Neural progenitor cell (in vitro differentiated cells): ENCODE results near the gene ERO1B. TPM values are rescaled to one million over a fixed set of nuclear protein-coding genes. Genes with fewer than 3 reads are reported as not detected.

Experiments used
- DNase-seq: peaks from one replicate; pipeline ENCODE4 v3.0.0-alpha.2; 2016; ENCODE audit warnings: low spot score
- H2AFZ ChIP-seq: fragments of 200-600 bp; sonication (generic); replicated peaks from 2 replicates; pipeline ENCODE4 v1.6.1; 2016; ENCODE audit warnings: antibody characterized with exemption
- H3F3A ChIP-seq: fragments of 200-600 bp; sonication (generic); 2 replicates; pipeline ENCODE4 v1.6.1; 2016; ENCODE audit warnings: antibody characterized with exemption, low read depth
- H3K27ac ChIP-seq: fragments of 200-600 bp; sonication (generic); 2 replicates; pipeline ENCODE4 v1.5.1; 2016; ENCODE audit warnings: mild to moderate bottlenecking
- H3K27me3 ChIP-seq: fragments of 200-600 bp; sonication (generic); 2 replicates; pipeline ENCODE4 v1.6.1; 2016; ENCODE audit warnings: mild to moderate bottlenecking, moderate library complexity
- H3K36me3 ChIP-seq: fragments of 200-600 bp; sonication (generic); 2 replicates; pipeline ENCODE4 v1.5.1; 2016
- H3K4me1 ChIP-seq: fragments of 200-600 bp; sonication (generic); 2 replicates; pipeline ENCODE4 v1.6.1; 2016; ENCODE audit warnings: mixed run types
- H3K4me2 ChIP-seq: fragments of 200-600 bp; sonication (generic); 2 replicates; pipeline ENCODE4 v1.6.1; 2016
- H3K4me3 ChIP-seq: fragments of 200-600 bp; sonication (generic); 2 replicates; pipeline ENCODE4 v1.5.1; 2016
- H3K79me2 ChIP-seq: fragments of 200-600 bp; sonication (generic); 2 replicates; pipeline ENCODE4 v1.6.1; 2016; ENCODE audit warnings: low read depth
- H3K9ac ChIP-seq: fragments of 200-600 bp; sonication (generic); 2 replicates; pipeline ENCODE4 v1.6.1; 2016
- H3K9me3 ChIP-seq: fragments of 200-600 bp; sonication (generic); 2 replicates; pipeline ENCODE4 v1.5.1; 2016; ENCODE audit warnings: low read depth
- H4K20me1 ChIP-seq: fragments of 200-600 bp; sonication (generic); 2 replicates; pipeline ENCODE4 v1.6.1; 2016; ENCODE audit warnings: low read depth
- H3K27ac Mint-ChIP-seq: 3 replicates; pipeline ENCODE4 v1.8.0; 2021; ENCODE audit warnings: mixed read lengths
- H3K27me3 Mint-ChIP-seq: 2 replicates; pipeline ENCODE4 v1.8.0; 2022; ENCODE audit warnings: low read depth, mild to moderate bottlenecking, inconsistent platforms, moderate library complexity, mixed read lengths; ENCODE audit not compliant: insufficient read depth
- H3K36me3 Mint-ChIP-seq: 3 replicates; pipeline ENCODE4 v1.8.0; 2021; ENCODE audit warnings: mixed read lengths
- H3K4me1 Mint-ChIP-seq: 3 replicates; pipeline ENCODE4 v1.8.0; 2021; ENCODE audit warnings: mixed read lengths
- H3K4me3 Mint-ChIP-seq: 3 replicates; pipeline ENCODE4 v1.8.0; 2021; ENCODE audit warnings: mild to moderate bottlenecking, moderate library complexity, mixed read lengths
- H3K9me3 Mint-ChIP-seq: 3 replicates; pipeline ENCODE4 v1.8.0; 2020; ENCODE audit warnings: mixed read lengths
- EZH2 ChIP-seq: fragments of 200-600 bp; sonication (generic); IDR thresholded peaks from 2 replicates; pipeline ENCODE4 v1.6.1; 2017; ENCODE audit warnings: antibody characterized with exemption, mild to moderate bottlenecking, moderate library complexity
- EZH2phosphoT487 ChIP-seq: fragments of 200-600 bp; sonication (generic); IDR thresholded peaks from 2 replicates; pipeline ENCODE4 v1.6.1; 2017; ENCODE audit warnings: antibody characterized with exemption
- total RNA-seq: library from RNA; depleted of rRNA; stranded (reverse); fragments of >200 nt; gene quantifications from 2 replicates; pipeline ENCODE4 v1.2.3, GENCODE V29; 2015; ENCODE audit warnings: low replicate concordance
- TF ChIP-seq, protein P1 (sequence below): fragments of 200-600 bp; sonication (generic); IDR thresholded peaks from 2 replicates; pipeline ENCODE4 v1.5.1; 2017; ENCODE audit warnings: antibody characterized with exemption, mild to moderate bottlenecking

ERO1B gene
- total RNA-seq, 1 donor from 2014 or later = 6.7 TPM

DNA sequence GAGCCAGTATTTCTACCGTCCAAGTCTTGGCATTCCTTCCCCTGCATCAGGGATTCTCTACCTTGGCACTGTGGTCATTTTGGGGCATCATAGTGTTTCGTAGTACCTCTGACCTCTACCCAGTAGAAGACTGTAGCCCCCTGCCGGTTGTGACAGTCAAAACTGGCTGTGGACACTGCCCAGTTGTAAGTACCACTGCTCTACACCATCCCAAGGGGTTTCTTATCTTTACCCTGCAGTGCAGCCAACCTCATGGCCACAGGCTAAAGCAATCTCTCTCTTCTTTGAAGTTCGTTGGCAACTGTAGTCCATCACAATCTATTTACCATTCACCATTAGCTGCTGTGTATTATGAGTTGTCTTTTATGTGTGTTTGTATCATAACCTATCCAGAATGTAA lies 29.3 kb upstream of the ERO1B start:
- Histone ChIP-seq H3K27me3 (no peaks in the 10 kb centered on the region), H3K9me3 (no peaks in the 10 kb centered on the region), H3K4me2 (no peak overlapping the region), H2AFZ (no peak overlapping the region), H3K79me2 (no peaks in the 10 kb centered on the region), H3K9ac (no peak overlapping the region), H3K4me1 (peaks cover 6% of the 10 kb centered on the region), H3K4me3 (no peak overlapping the region), H4K20me1 (no peaks in the 10 kb centered on the region), H3K36me3 (no peaks in the 10 kb centered on the region), H3K27ac (no peak overlapping the region), H3F3A (no peaks in the 10 kb centered on the region)
- no peaks in the 10 kb centered on the region for H3K4me1 Mint-ChIP-seq
- peaks cover 2% of the 10 kb centered on the region for H3K27me3 Mint-ChIP-seq
- TF ChIP-seq, protein P1, sequence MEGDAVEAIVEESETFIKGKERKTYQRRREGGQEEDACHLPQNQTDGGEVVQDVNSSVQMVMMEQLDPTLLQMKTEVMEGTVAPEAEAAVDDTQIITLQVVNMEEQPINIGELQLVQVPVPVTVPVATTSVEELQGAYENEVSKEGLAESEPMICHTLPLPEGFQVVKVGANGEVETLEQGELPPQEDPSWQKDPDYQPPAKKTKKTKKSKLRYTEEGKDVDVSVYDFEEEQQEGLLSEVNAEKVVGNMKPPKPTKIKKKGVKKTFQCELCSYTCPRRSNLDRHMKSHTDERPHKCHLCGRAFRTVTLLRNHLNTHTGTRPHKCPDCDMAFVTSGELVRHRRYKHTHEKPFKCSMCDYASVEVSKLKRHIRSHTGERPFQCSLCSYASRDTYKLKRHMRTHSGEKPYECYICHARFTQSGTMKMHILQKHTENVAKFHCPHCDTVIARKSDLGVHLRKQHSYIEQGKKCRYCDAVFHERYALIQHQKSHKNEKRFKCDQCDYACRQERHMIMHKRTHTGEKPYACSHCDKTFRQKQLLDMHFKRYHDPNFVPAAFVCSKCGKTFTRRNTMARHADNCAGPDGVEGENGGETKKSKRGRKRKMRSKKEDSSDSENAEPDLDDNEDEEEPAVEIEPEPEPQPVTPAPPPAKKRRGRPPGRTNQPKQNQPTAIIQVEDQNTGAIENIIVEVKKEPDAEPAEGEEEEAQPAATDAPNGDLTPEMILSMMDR = peak; percentile 6
- TF ChIP-seq EZH2 = no peak
- H3K27ac Mint-ChIP-seq = no peak overlapping the region
- H3K9me3 Mint-ChIP-seq = no peaks in the 10 kb centered on the region
- H3K36me3 Mint-ChIP-seq = no peaks in the 10 kb centered on the region
- peak; percentile 18 for DNase-seq
- no peak overlapping the region for H3K4me3 Mint-ChIP-seq

DNA sequence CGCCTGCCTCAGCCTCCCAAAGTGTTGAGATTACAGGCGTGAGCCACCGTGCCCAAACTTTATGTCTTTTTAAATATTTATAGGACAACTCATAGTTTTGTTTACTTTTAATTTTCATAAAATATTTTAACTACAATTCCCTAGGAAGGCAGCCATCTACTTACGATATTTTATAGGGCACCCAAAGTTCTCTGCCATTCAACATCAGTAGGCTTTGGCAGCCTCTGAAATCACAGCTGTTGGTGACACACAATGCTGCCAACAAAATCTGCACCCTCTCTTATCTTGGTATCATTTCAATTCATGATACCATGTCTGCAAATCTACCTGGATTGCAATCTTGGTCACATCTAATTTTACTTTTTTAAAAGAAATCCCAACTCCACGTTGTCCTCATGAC lies 27.1 kb upstream of the ERO1B start:
- H3K9ac ChIP-seq = no peak overlapping the region
- Mint-ChIP-seq H3K27ac (no peak overlapping the region), H3K36me3 (no peaks in the 10 kb centered on the region), H3K4me1 (no peaks in the 10 kb centered on the region), H3K4me3 (no peak overlapping the region), H3K9me3 (no peaks in the 10 kb centered on the region), H3K27me3 (no peaks in the 10 kb centered on the region)
- no peaks in the 10 kb centered on the region for H4K20me1 ChIP-seq
- H3K36me3 ChIP-seq = no peaks in the 10 kb centered on the region
- no peak overlapping the region for H3K27ac ChIP-seq
- no peak for DNase-seq
- no peaks in the 10 kb centered on the region for H3F3A ChIP-seq
- H3K4me3 ChIP-seq = no peak overlapping the region
- peaks cover 6% of the 10 kb centered on the region for H3K4me1 ChIP-seq
- H3K4me2 ChIP-seq = no peak overlapping the region
- H2AFZ ChIP-seq = no peak overlapping the region
- no peaks in the 10 kb centered on the region for H3K27me3 ChIP-seq
- TF ChIP-seq, protein P1 = no peak
- TF ChIP-seq EZH2 = no peak
- no peak for TF ChIP-seq EZH2phosphoT487
- no peaks in the 10 kb centered on the region for H3K9me3 ChIP-seq
- H3K79me2 ChIP-seq = no peaks in the 10 kb centered on the region

DNA sequence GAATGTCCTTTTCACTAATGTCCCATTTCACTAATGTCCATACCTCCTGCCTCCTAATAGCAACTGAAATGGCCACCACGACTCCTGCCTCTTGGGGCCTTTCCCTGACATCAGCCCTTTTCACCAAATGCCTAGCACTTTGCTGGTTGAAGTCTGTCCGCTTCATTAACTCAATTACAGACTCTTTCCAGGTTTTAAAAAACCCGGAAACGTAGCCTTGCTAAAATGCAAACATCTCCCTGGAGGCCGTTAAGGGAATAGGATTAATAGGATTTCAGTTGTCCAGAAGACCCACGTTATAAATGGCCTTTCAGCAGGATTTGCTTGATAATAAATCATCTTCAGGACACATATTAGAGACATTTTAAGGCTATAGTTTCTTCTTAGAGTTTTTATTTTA lies 25.7 kb upstream of the ERO1B start:
- no peak overlapping the region for H3K27ac ChIP-seq
- H3K4me2 ChIP-seq = no peak overlapping the region
- H3K27me3 ChIP-seq = no peaks in the 10 kb centered on the region
- H3K4me3 ChIP-seq = no peak overlapping the region
- H3K27me3 Mint-ChIP-seq = no peaks in the 10 kb centered on the region
- no peaks in the 10 kb centered on the region for H3K4me1 Mint-ChIP-seq
- H3K36me3 Mint-ChIP-seq = no peaks in the 10 kb centered on the region
- H3K79me2 ChIP-seq = no peaks in the 10 kb centered on the region
- peaks cover 6% of the 10 kb centered on the region for H3K4me1 ChIP-seq
- H3K9me3 ChIP-seq = no peaks in the 10 kb centered on the region
- TF ChIP-seq, protein P1 = peak; percentile 35
- TF ChIP-seq EZH2 = no peak
- H3K9ac ChIP-seq = no peak overlapping the region
- no peaks in the 10 kb centered on the region for H3K36me3 ChIP-seq
- DNase-seq = peak; percentile 57
- no peaks in the 10 kb centered on the region for H4K20me1 ChIP-seq
- no peaks in the 10 kb centered on the region for H3K9me3 Mint-ChIP-seq
- no peak overlapping the region for H2AFZ ChIP-seq
- H3F3A ChIP-seq = no peaks in the 10 kb centered on the region
- no peak overlapping the region for H3K27ac Mint-ChIP-seq
- no peak overlapping the region for H3K4me3 Mint-ChIP-seq

DNA sequence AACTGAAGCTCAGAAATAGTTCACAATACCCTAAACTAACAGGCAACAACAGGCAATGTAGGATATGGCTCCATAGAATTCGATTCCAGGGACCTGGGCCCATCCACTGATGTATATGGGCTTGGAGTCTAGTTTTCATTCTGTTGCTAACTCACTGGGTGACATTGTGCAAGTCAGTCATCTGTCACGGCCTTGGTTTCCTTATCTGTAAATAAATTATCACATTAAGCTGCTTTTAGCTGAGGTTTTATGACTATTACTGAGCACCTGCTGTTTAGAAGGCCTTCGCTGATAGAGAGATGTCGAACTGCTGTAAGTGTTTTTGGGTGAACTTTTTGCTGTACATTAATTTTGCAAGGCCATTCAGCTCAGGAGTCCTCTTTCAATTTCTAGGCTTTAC lies 22.9 kb upstream of the ERO1B start:
- Mint-ChIP-seq H3K27me3 (peaks cover 3% of the 10 kb centered on the region), H3K36me3 (no peaks in the 10 kb centered on the region), H3K4me3 (no peak overlapping the region), H3K27ac (no peak overlapping the region), H3K4me1 (no peaks in the 10 kb centered on the region), H3K9me3 (no peaks in the 10 kb centered on the region)
- Histone ChIP-seq H3K4me1 (peaks cover 6% of the 10 kb centered on the region), H3K9me3 (no peaks in the 10 kb centered on the region), H3K27ac (no peak overlapping the region), H3K9ac (no peak overlapping the region), H3K36me3 (no peaks in the 10 kb centered on the region), H3K79me2 (no peaks in the 10 kb centered on the region), H3K4me2 (no peak overlapping the region), H3K27me3 (no peaks in the 10 kb centered on the region), H3F3A (no peaks in the 10 kb centered on the region), H2AFZ (no peak overlapping the region), H4K20me1 (no peaks in the 10 kb centered on the region), H3K4me3 (no peak overlapping the region)
- DNase-seq = no peak
- no peak for TF ChIP-seq EZH2phosphoT487
- TF ChIP-seq, protein P1 = no peak
- no peak for TF ChIP-seq EZH2
